Measurements from ENCODE around the gene HBZ.
A peak's percentile ranks its signal among the peaks of the same experiment; 100 is the strongest.
"Not testable (repeated sequence)": the region's sequence is repeated elsewhere in the genome, so short reads cannot be mapped to it uniquely, and the experiment has no call there.

Gene HBZ

GRCh38 chr16:152141-153128 lies at the start of gene HBZ:
HBZ (plus strand) TSS chr16:152644; CDS start chr16:152910, 266 bp downstream.
- DNase-seq (ENCODE audit: low read depth): no peak

- DNase-seq (ENCODE audit: low read depth): no peak
Observed at GRCh38 chr16:104355-104754, 48.1 kb upstream of the HBZ start.

GRCh38 chr16:104928-105327 lies 47.5 kb upstream of the HBZ start:
- no peak for DNase-seq (ENCODE audit: low read depth)

- no peak for DNase-seq (ENCODE audit: low read depth)
Observed at GRCh38 chr16:105521-105920, 46.9 kb upstream of the HBZ start.

GRCh38 chr16:106623-107324 lies 45.7 kb upstream of the HBZ start:
- DNase-seq (ENCODE audit: low read depth): peak; percentile 17

GRCh38 chr16:112153-112840 lies 40.1 kb upstream of the HBZ start:
- DNase-seq (ENCODE audit: low read depth): no peak

- no peak for DNase-seq (ENCODE audit: low read depth)
Observed at GRCh38 chr16:114327-114726, 38.1 kb upstream of the HBZ start.

- no peak for DNase-seq (ENCODE audit: low read depth)
Observed at GRCh38 chr16:116015-116414, 36.4 kb upstream of the HBZ start.

- peak; percentile 34 for DNase-seq (ENCODE audit: low read depth)
Observed at GRCh38 chr16:117379-118365, 34.8 kb upstream of the HBZ start.

- DNase-seq (ENCODE audit: low read depth): no peak
Observed at GRCh38 chr16:118857-119256, 33.6 kb upstream of the HBZ start.

GRCh38 chr16:119295-119694 lies 33.1 kb upstream of the HBZ start:
- DNase-seq (ENCODE audit: low read depth): no peak

- DNase-seq (ENCODE audit: low read depth): no peak
Observed at GRCh38 chr16:119835-120491, 32.5 kb upstream of the HBZ start.

GRCh38 chr16:120756-121155 lies 31.7 kb upstream of the HBZ start:
- DNase-seq (ENCODE audit: low read depth): no peak

- DNase-seq (ENCODE audit: low read depth): no peak
Observed at GRCh38 chr16:122361-122760, 30.1 kb upstream of the HBZ start.

GRCh38 chr16:123558-124350 lies 28.7 kb upstream of the HBZ start:
- DNase-seq (ENCODE audit: low read depth): not testable (repeated sequence)

GRCh38 chr16:125011-125410 lies 27.4 kb upstream of the HBZ start:
- DNase-seq (ENCODE audit: low read depth): no peak

GRCh38 chr16:129075-129474 lies 23.4 kb upstream of the HBZ start:
- DNase-seq (ENCODE audit: low read depth): no peak

- DNase-seq (ENCODE audit: low read depth): no peak
Observed at GRCh38 chr16:130533-131173, 21.8 kb upstream of the HBZ start.

- no peak for DNase-seq (ENCODE audit: low read depth)
Observed at GRCh38 chr16:132120-132519, 20.3 kb upstream of the HBZ start.
